BLaER1 (cell line): ENCODE results near the gene GPER1.
"Not testable (repeated sequence)": the region's sequence is repeated elsewhere in the genome, so short reads cannot be mapped to it uniquely, and the experiment has no call there.

Experiments
- H3K27ac ChIP-seq: shearing (Covaris generic); formaldehyde crosslinking; 2 replicates; pipeline ENCODE4 v1.8.1; 2022
- H3K27me3 ChIP-seq: shearing (Covaris generic); formaldehyde crosslinking; 2 replicates; pipeline ENCODE4 v1.8.1; 2022
- H3K36me3 ChIP-seq: shearing (Covaris generic); formaldehyde crosslinking; 2 replicates; pipeline ENCODE4 v1.8.1; 2022
- H3K4me1 ChIP-seq: shearing (Covaris generic); formaldehyde crosslinking; 2 replicates; pipeline ENCODE4 v1.8.1; 2022
- H3K4me2 ChIP-seq: shearing (Covaris generic); formaldehyde crosslinking; 2 replicates; pipeline ENCODE4 v1.8.1; 2022
- H3K4me3 ChIP-seq: shearing (Covaris generic); formaldehyde crosslinking; 2 replicates; pipeline ENCODE4 v1.8.1; 2022
- H3K9ac ChIP-seq: shearing (Covaris generic); formaldehyde crosslinking; 2 replicates; pipeline ENCODE4 v1.8.1; 2022
- H3K9me3 ChIP-seq: shearing (Covaris generic); formaldehyde crosslinking; 2 replicates; pipeline ENCODE4 v1.8.1; 2022
- H4K20me1 ChIP-seq: shearing (Covaris generic); formaldehyde crosslinking; 2 replicates; pipeline ENCODE4 v1.8.1; 2022
- Cebpa-rat ChIP-seq: shearing (Covaris generic); IDR thresholded peaks from 2 replicates; pipeline ENCODE4 v1.8.1; 2022

The GPER1 gene

GRCh38 chr7:1087952-1088920 is at the start of gene GPER1:
GPER1 (plus strand) TSS chr7:1088113; CDS start chr7:1091729, 3,616 bp downstream.
- Histone ChIP-seq H3K4me3 (peak within 1 kb of the TSS; percentile 55), H3K27ac (peak within 1 kb of the TSS; percentile 81), H3K9me3 (no peaks in the 10 kb centered on the region)

GRCh38 chr7:1040233-1040632 is 47.7 kb upstream of the GPER1 start:
- not testable (repeated sequence) for H3K27ac ChIP-seq, H3K27me3 ChIP-seq, H3K4me3 ChIP-seq, H3K9ac ChIP-seq, H3K4me2 ChIP-seq
- peaks cover 17% of the 10 kb centered on the region for H3K9me3 ChIP-seq
- H4K20me1 ChIP-seq = peaks cover 13% of the 10 kb centered on the region
- peaks cover 35% of the 10 kb centered on the region for H3K4me1 ChIP-seq
- H3K36me3 ChIP-seq = peaks cover 15% of the 10 kb centered on the region

More at GRCh38 chr7:1087952-1088920, at the start of gene GPER1:
- H3K9ac ChIP-seq = peak within 1 kb of the TSS; percentile 66
- peaks cover 79% of the 10 kb centered on the region for H3K4me1 ChIP-seq
- H3K27me3 ChIP-seq = no peaks in the 10 kb centered on the region
- H3K36me3 ChIP-seq = peaks cover 37% of the 10 kb centered on the region
- H4K20me1 ChIP-seq = peaks cover 20% of the 10 kb centered on the region; the same call in 1 of the 2 replicates
- peak within 1 kb of the TSS; percentile 90 for H3K4me2 ChIP-seq
- TF ChIP-seq Cebpa-rat = no peak

GRCh38 chr7:1040790-1041189 is 47.1 kb upstream of the GPER1 start:
- H3K9ac ChIP-seq = no peak overlapping the region
- peaks cover 41% of the 10 kb centered on the region for H3K4me1 ChIP-seq
- H3K4me2 ChIP-seq = no peak overlapping the region
- H3K27me3 ChIP-seq = no peaks in the 10 kb centered on the region
- no peak for TF ChIP-seq Cebpa-rat
- H3K27ac ChIP-seq = no peak overlapping the region
- no peak overlapping the region for H3K4me3 ChIP-seq
- peaks cover 11% of the 10 kb centered on the region for H3K9me3 ChIP-seq
- peaks cover 18% of the 10 kb centered on the region for H4K20me1 ChIP-seq
- H3K36me3 ChIP-seq = peaks cover 10% of the 10 kb centered on the region

GRCh38 chr7:1041551-1042491 is 46.1 kb upstream of the GPER1 start:
- no peak for TF ChIP-seq Cebpa-rat
- peak overlapping the region; percentile 100 for H3K4me2 ChIP-seq
- peaks cover 51% of the 10 kb centered on the region for H3K4me1 ChIP-seq

GRCh38 chr7:1042492-1042833 is 45.5 kb upstream of the GPER1 start:
- H3K27ac ChIP-seq = peak overlapping the region; percentile 0; the same call in 1 of the 2 replicates
- peak overlapping the region; percentile 100 for H3K4me2 ChIP-seq
- H3K4me1 ChIP-seq = peaks cover 57% of the 10 kb centered on the region
- H3K36me3 ChIP-seq = no peaks in the 10 kb centered on the region
- 0 out of 2 replicates have a peak overlapping the region, but pooled peaks have one; percentile 6 for H3K9ac ChIP-seq
- no peak for TF ChIP-seq Cebpa-rat
- H3K9me3 ChIP-seq = no peaks in the 10 kb centered on the region
- H3K27me3 ChIP-seq = no peaks in the 10 kb centered on the region; the same call in 1 of the 2 replicates
- no peak overlapping the region for H3K4me3 ChIP-seq
- H4K20me1 ChIP-seq = peaks cover 35% of the 10 kb centered on the region

More at GRCh38 chr7:1041551-1042491, 46.1 kb upstream of the GPER1 start:
- no peaks in the 10 kb centered on the region; the same call in 1 of the 2 replicates for H3K27me3 ChIP-seq
- H3K36me3 ChIP-seq = no peaks in the 10 kb centered on the region
- 0 out of 2 replicates have a peak overlapping the region, but pooled peaks have one; percentile 6 for H3K9ac ChIP-seq
- H3K27ac ChIP-seq = peak overlapping the region; percentile 0
- no peak overlapping the region for H3K4me3 ChIP-seq
- H4K20me1 ChIP-seq = peaks cover 28% of the 10 kb centered on the region
- 0 out of 2 replicates have a peak, but pooled peaks cover under 1% of the 10 kb centered on the region for H3K9me3 ChIP-seq

- peak overlapping the region; percentile 59 for H3K27ac ChIP-seq
- no peaks in the 10 kb centered on the region; the same call in 1 of the 2 replicates for H3K27me3 ChIP-seq
- H3K4me1 ChIP-seq = peaks cover 69% of the 10 kb centered on the region
- H3K9ac ChIP-seq = peak overlapping the region; percentile 56
- H3K4me2 ChIP-seq = peak overlapping the region; percentile 100
- peak overlapping the region; percentile 77 for H3K4me3 ChIP-seq
- H3K36me3 ChIP-seq = no peaks in the 10 kb centered on the region
- H4K20me1 ChIP-seq = peaks cover 47% of the 10 kb centered on the region
- H3K9me3 ChIP-seq = no peaks in the 10 kb centered on the region
- TF ChIP-seq Cebpa-rat = no peak
These were observed 44.2 kb upstream of the GPER1 start for GRCh38 chr7:1043552-1044188.

- Histone ChIP-seq H3K4me3 (peak within 1 kb of the TSS; percentile 77), H3K27me3 (no peaks in the 10 kb centered on the region; the same call in 1 of the 2 replicates), H3K4me1 (peaks cover 77% of the 10 kb centered on the region), H4K20me1 (peaks cover 55% of the 10 kb centered on the region), H3K9ac (peak within 1 kb of the TSS; percentile 75), H3K27ac (peak within 1 kb of the TSS; percentile 72), H3K36me3 (no peaks in the 10 kb centered on the region), H3K9me3 (no peaks in the 10 kb centered on the region), H3K4me2 (peak within 1 kb of the TSS; percentile 100)
- no peak for TF ChIP-seq Cebpa-rat
These were observed 43.5 kb upstream of the GPER1 start, which contains the start of gene GPR146 for GRCh38 chr7:1044189-1045068. GPR146 (plus strand) TSS chr7:1044546; CDS start chr7:1057516, 12,970 bp downstream.
